ENCODE data around the gene ADRA2C.

- TF ChIP-seq CTCF (IDR thresholded peaks at IDR 0.05), result no peak
- TF ChIP-seq POLR2AphosphoS5 (IDR thresholded peaks at IDR 0.05), result no peak
- TF ChIP-seq POLR2A (IDR thresholded peaks at IDR 0.05), result no peak
Observed at GRCh38 chr4:3719836-3720235, 46.3 kb upstream of the ADRA2C start.
